Subcutaneous adipose tissue (tissue), 4 donors: Measurements from ENCODE around the gene NINJ2. TPM values are rescaled to one million over a fixed set of nuclear protein-coding genes. Genes with fewer than 3 reads are reported as not detected.

Experiments used
- total RNA-seq, 4 donors: library from RNA; depleted of rRNA; stranded (reverse); fragments of >200 nt; gene quantifications; one replicate each; pipeline ENCODE4 v1.1.0, GENCODE V29; 2016
- TF ChIP-seq, protein P1 (sequence below): fragments of 450-650 bp; IDR thresholded peaks from one replicate; pipeline ENCODE4 v1.5.1; 2016; ENCODE audit warnings: low read depth, mild to moderate bottlenecking, control low read depth, antibody characterized with exemption, moderate library complexity

Gene NINJ2
- total RNA-seq, 4 donors from 2014 or later = 9.4 to 54.3 (median 19.0) TPM

DNA sequence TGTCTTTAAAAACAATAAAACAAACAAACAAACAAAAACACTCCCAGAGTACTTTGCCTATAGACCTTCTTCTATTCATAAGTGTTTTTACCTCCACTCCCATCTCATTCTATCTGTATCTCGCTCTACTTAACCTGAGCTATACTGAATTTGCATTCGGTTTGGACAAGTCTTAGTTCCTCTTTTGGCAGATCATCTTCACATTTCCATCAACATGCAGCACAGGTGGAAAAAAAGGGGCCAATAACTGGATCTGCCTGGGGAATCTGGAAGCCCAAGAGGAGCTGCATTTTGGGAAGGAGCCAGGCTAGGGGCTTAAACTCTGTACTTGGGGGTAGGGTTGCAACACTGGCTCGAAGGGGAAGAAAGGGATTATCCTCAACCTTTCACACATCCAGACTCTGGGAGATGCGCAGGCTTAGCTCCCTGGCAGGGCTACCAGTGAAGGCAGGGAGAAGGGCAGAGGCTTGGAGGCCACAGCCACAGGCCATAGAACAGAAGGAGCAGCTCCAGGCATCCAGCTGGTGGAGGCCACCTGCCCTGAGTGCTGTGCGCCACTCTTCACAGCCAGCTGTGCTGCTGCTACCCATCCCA lies 4.1 kb downstream of the NINJ2 start:
- TF ChIP-seq, protein P1, sequence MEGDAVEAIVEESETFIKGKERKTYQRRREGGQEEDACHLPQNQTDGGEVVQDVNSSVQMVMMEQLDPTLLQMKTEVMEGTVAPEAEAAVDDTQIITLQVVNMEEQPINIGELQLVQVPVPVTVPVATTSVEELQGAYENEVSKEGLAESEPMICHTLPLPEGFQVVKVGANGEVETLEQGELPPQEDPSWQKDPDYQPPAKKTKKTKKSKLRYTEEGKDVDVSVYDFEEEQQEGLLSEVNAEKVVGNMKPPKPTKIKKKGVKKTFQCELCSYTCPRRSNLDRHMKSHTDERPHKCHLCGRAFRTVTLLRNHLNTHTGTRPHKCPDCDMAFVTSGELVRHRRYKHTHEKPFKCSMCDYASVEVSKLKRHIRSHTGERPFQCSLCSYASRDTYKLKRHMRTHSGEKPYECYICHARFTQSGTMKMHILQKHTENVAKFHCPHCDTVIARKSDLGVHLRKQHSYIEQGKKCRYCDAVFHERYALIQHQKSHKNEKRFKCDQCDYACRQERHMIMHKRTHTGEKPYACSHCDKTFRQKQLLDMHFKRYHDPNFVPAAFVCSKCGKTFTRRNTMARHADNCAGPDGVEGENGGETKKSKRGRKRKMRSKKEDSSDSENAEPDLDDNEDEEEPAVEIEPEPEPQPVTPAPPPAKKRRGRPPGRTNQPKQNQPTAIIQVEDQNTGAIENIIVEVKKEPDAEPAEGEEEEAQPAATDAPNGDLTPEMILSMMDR = no peak

DNA sequence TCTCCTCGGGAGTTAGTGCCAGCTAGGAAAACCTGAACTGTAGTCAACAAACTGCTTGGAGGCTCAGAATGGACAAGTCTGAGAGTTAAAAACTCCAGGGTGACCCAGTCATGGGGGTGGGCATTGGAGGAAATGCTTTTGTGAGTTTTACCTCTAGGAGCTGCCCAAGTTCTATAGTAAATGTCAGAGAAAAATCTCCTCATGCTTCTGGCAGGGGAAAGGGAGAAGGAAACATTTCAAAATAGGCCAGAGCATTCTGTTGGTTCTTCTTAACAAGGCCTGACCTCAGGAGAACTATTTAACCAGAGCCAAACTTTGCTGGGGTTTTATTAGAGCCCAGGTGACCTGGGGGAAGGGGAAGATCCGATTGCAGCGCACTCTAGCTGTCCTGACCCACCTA lies 12.3 kb downstream of the NINJ2 start:
- TF ChIP-seq, protein P1 = no peak

DNA sequence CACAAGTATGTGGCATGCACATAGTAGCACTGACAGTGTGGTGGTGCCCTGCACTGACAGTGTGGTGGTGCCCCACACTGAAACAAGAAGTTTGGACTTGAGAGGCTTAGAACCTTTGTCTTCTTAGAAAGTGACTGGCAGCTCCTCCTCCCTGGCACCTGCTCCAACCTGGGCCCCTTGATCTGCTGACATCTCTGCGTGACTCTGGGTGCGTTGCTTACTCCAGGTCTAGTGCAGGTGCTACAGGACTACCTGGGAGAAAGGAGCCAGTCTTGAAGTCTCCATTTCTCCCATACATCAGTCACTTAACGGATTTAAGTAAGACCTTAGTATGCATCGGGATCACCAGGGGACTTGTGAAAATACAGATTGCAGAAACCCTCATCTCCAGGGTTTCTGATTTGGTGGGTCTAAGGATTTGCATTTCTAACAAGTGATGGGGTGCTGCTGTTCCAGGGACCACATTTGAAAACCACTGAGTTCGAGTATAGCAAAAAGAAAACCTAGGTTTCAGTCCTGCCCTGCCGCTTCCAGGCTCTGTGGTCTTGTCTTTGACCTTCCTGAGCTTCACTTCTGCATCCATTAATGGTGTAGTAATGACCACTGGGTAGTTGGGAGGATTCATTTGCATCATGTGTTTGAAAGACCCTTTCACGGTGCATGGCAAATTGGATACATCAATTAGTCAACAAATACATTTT lies 15.7 kb downstream of the NINJ2 start:
- TF ChIP-seq, protein P1 = no peak

DNA sequence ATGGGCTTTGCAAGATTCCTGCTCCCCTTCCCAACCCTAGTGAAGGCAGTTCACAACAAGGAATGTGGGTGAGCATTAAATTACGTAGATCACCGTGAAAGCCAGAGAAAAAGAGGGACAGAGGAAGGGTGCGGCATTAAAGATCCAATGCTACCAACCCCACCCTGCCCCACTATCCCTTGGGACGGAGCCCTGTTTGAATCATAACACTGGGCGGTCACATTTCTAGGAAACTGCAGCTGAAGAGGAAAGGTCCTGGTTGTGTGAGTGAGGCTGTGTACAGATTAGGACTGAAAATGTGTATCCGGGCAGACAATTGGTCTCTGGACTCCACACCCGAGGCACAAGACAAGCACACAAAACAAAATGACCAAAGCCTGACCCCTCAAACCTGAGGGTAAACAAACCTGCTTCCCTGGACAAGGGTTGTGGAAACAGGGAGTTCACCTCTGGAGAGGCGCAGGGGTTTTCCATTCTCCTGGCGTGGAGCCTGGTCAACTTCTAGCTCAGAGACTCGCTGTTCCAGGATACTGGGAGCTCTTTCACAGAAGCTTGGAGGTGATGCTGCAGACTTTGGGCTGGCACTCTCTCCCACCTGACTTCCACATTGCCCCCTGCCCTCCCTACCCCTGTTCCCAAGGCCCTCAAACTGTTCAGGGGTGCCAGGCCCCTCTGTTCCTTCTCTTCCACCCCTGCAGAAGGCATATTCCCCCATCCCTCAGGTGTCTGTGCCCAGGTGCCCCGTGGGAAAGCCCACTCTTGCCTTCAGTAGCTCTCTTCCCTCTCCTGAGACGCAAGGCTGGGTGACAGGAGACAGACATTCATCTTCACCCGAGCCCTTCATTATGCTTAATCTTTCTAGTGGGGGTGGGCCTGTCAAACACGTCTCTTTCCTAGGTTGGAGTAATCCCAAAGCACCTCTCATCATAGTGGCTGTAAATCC lies 16.5 kb downstream of the NINJ2 start:
- TF ChIP-seq, protein P1 = no peak

DNA sequence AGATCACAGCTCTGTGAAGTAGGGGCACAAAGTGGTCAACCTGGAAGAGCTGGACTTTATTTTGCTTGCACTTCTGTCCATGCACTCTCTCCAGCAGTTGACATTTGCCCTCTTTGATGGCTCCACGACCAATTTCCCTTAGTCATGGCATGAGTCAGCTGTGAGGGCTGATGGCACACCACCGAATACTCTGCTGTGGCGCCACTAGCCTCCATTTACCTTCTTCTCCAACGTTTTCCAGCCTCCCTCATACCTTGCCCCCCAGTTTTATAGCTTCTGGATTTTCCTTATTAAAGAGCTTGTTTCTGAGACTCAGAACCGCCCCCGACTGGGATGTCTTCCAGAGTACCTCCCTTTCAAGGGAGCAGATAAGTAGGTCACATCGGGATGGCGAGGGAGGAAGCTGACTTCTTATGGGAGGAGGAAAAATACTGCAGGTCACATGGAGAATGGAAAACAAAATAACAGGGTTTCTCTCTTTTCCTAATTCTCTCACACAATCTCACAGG lies 17.6 kb downstream of the NINJ2 start:
- TF ChIP-seq, protein P1 = no peak

DNA sequence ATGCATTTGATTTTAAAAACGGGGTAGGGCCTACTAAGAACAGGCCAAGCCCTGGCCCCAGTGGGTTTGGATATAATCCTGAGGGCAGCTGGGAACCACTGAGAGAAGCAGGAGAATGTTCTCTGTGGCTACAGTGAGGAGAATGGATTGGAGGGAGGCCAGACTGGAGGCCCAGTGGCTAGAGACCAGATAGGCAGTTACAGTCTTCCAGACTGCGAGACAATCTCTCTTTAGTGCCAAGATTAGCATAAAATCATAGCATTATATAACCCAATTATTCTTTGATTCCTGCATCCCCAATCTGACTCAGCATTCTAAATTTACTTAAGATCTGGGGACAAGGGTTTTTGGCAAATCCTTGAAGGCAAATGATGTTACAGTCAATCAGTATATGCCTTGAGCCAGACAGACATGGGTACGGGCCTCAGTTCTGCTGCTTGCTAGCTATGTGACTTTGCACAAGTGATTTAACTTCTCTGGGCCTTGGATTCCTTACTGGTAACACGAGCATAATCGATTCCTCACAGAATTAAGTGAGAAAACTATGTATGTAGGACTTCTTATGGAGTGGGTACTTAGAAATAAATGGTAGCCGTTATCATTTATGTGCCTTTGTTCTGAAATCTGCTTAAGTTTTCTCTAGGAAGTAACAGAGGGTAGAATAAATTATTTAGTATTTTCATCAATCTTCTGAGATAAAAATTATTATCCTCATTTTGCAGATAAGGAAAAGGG lies 18.3 kb downstream of the NINJ2 start:
- TF ChIP-seq, protein P1 = no peak
